ENCODE data around the gene SDC4.

DNA sequence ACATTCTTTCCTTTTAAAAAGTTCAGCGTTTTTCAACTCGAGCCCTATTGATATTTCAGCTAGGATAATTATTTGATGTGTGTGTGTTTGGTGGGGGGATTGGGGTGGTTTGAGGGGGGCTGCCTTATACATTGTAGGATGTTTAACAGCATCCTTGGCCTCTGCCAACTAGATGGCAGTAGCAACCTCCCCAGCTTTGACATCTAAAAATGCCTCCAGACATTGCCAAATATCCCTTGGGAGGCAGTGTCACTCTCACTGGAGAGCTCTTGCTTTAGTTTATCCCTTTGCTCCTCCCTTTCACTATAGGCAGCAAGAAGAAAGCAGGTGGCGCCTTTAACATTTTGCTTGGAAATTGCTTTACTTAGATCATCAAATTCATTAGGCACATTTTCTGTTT lies 44.5 kb upstream of the SDC4 start:
- TF ChIP-seq, protein P1, sequence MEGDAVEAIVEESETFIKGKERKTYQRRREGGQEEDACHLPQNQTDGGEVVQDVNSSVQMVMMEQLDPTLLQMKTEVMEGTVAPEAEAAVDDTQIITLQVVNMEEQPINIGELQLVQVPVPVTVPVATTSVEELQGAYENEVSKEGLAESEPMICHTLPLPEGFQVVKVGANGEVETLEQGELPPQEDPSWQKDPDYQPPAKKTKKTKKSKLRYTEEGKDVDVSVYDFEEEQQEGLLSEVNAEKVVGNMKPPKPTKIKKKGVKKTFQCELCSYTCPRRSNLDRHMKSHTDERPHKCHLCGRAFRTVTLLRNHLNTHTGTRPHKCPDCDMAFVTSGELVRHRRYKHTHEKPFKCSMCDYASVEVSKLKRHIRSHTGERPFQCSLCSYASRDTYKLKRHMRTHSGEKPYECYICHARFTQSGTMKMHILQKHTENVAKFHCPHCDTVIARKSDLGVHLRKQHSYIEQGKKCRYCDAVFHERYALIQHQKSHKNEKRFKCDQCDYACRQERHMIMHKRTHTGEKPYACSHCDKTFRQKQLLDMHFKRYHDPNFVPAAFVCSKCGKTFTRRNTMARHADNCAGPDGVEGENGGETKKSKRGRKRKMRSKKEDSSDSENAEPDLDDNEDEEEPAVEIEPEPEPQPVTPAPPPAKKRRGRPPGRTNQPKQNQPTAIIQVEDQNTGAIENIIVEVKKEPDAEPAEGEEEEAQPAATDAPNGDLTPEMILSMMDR (IDR thresholded peaks at IDR 0.05; ENCODE audit: low read depth, low read length, missing input control) = no peak
- TF ChIP-seq RAD21 (IDR thresholded peaks at IDR 0.05) (no peak), TAF1 (conservative IDR thresholded peaks at IDR 0.05) (no peak), JUND (IDR thresholded peaks at IDR 0.05) (no peak), EGR1 (IDR thresholded peaks at IDR 0.05; ENCODE audit: low read depth in 2 of 2) (no peak), FOXA1 (IDR thresholded peaks at IDR 0.05) (no peak)
- TF ChIP-seq, protein P2, sequence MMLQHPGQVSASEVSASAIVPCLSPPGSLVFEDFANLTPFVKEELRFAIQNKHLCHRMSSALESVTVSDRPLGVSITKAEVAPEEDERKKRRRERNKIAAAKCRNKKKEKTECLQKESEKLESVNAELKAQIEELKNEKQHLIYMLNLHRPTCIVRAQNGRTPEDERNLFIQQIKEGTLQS (IDR thresholded peaks at IDR 0.05) = no peak
- TF ChIP-seq, protein P3, sequence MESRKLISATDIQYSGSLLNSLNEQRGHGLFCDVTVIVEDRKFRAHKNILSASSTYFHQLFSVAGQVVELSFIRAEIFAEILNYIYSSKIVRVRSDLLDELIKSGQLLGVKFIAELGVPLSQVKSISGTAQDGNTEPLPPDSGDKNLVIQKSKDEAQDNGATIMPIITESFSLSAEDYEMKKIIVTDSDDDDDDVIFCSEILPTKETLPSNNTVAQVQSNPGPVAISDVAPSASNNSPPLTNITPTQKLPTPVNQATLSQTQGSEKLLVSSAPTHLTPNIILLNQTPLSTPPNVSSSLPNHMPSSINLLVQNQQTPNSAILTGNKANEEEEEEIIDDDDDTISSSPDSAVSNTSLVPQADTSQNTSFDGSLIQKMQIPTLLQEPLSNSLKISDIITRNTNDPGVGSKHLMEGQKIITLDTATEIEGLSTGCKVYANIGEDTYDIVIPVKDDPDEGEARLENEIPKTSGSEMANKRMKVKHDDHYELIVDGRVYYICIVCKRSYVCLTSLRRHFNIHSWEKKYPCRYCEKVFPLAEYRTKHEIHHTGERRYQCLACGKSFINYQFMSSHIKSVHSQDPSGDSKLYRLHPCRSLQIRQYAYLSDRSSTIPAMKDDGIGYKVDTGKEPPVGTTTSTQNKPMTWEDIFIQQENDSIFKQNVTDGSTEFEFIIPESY (IDR thresholded peaks at IDR 0.05) = no peak
